HFFc6 (cell line): ENCODE results near the gene CEP152. TPM values are rescaled to one million over a fixed set of nuclear protein-coding genes. Genes with fewer than 3 reads are reported as not detected.
A peak's percentile ranks its signal among the peaks of the same experiment; 100 is the strongest.

Source experiments
- DNase-seq: peaks from one replicate; pipeline ENCODE4 v3.0.0-alpha.2; 2018
- H3K27ac Mint-ChIP-seq: 2 replicates; pipeline ENCODE4 v1.8.0; 2020; ENCODE audit warnings: mild to moderate bottlenecking, mixed read lengths
- H3K27me3 Mint-ChIP-seq: 2 replicates; pipeline ENCODE4 v1.8.0; 2021; ENCODE audit warnings: mild to moderate bottlenecking, moderate library complexity, mixed read lengths; ENCODE audit not compliant: insufficient read depth
- H3K36me3 Mint-ChIP-seq: 2 replicates; pipeline ENCODE4 v1.8.0; 2021; ENCODE audit warnings: low read depth, mixed read lengths
- H3K4me1 Mint-ChIP-seq: 2 replicates; pipeline ENCODE4 v1.8.0; 2020; ENCODE audit warnings: low read depth, mixed read lengths
- H3K4me3 Mint-ChIP-seq: 2 replicates; pipeline ENCODE4 v1.8.0; 2020; ENCODE audit warnings: mild to moderate bottlenecking, moderate library complexity, mixed read lengths
- H3K9me3 Mint-ChIP-seq: 2 replicates; pipeline ENCODE4 v1.8.0; 2020; ENCODE audit warnings: mild to moderate bottlenecking, mixed read lengths
- CTCF ChIP-seq: fragments of 200-600 bp; sonication (generic); IDR thresholded peaks from 2 replicates; pipeline ENCODE4 v1.5.0; 2021; ENCODE audit warnings: antibody characterized with exemption, mild to moderate bottlenecking
- total RNA-seq, 6 experiments: library from RNA; stranded (reverse); fragmentation: NEBNext Ultra II Directional; extraction: Animal tissue kit (Norgen Biotek cat#: 25700); gene quantifications; 2 replicates in 1 of 6; 3 replicates in 5 of 6; pipeline ENCODE4 v1.2.3, GENCODE V29; 2021

Gene CEP152
- total RNA-seq, 6 experiments from 2014 or later: 3.4 to 7.5 (median 6.5) TPM

- no peaks in the 10 kb centered on the region; the same call in none of the 2 replicates for H3K27me3 Mint-ChIP-seq
- H3K9me3 Mint-ChIP-seq: peaks cover 4% of the 10 kb centered on the region; the same call in 1 of the 2 replicates
- peak overlapping the region; percentile 82 for H3K27ac Mint-ChIP-seq
- TF ChIP-seq CTCF: no peak
- H3K4me3 Mint-ChIP-seq: peak overlapping the region; percentile 50
- DNase-seq: peak; percentile 61
- peaks cover 11% of the 10 kb centered on the region for H3K36me3 Mint-ChIP-seq
- peaks cover 73% of the 10 kb centered on the region for H3K4me1 Mint-ChIP-seq
Measured at GRCh38 chr15:48774484-48774883, 36.4 kb downstream of the CEP152 start.

- no peak for DNase-seq
- H3K27ac Mint-ChIP-seq: no peak overlapping the region
- H3K9me3 Mint-ChIP-seq: no peaks in the 10 kb centered on the region
- H3K4me1 Mint-ChIP-seq: peaks cover 47% of the 10 kb centered on the region
- TF ChIP-seq CTCF: no peak
- no peak overlapping the region for H3K4me3 Mint-ChIP-seq
- H3K27me3 Mint-ChIP-seq: no peaks in the 10 kb centered on the region; the same call in 1 of the 2 replicates
- peaks cover 45% of the 10 kb centered on the region for H3K36me3 Mint-ChIP-seq
Measured at GRCh38 chr15:48766196-48766595, 44.7 kb downstream of the CEP152 start.

GRCh38 chr15:48765022-48765421 is 45.8 kb downstream of the CEP152 start:
- DNase-seq: no peak
- H3K4me3 Mint-ChIP-seq: no peak overlapping the region
- peaks cover 45% of the 10 kb centered on the region for H3K36me3 Mint-ChIP-seq
- H3K9me3 Mint-ChIP-seq: no peaks in the 10 kb centered on the region
- peaks cover 36% of the 10 kb centered on the region for H3K4me1 Mint-ChIP-seq
- no peak overlapping the region for H3K27ac Mint-ChIP-seq
- no peak for TF ChIP-seq CTCF
- no peaks in the 10 kb centered on the region for H3K27me3 Mint-ChIP-seq

- no peak overlapping the region for H3K4me3 Mint-ChIP-seq
- TF ChIP-seq CTCF: no peak
- H3K9me3 Mint-ChIP-seq: no peaks in the 10 kb centered on the region
- DNase-seq: no peak
- peaks cover 29% of the 10 kb centered on the region for H3K36me3 Mint-ChIP-seq
- H3K4me1 Mint-ChIP-seq: peaks cover 25% of the 10 kb centered on the region
- H3K27ac Mint-ChIP-seq: peak overlapping the region; percentile 45; the same call in 1 of the 2 replicates
- no peaks in the 10 kb centered on the region for H3K27me3 Mint-ChIP-seq
Measured at GRCh38 chr15:48761393-48762158, 49.3 kb downstream of the CEP152 start.

- DNase-seq: no peak
- Mint-ChIP-seq H3K4me1 (peaks cover 28% of the 10 kb centered on the region), H3K27ac (no peak overlapping the region), H3K36me3 (peaks cover 29% of the 10 kb centered on the region), H3K4me3 (no peak overlapping the region), H3K27me3 (no peaks in the 10 kb centered on the region), H3K9me3 (no peaks in the 10 kb centered on the region)
- no peak for TF ChIP-seq CTCF
Measured at GRCh38 chr15:48759921-48760320, 50.9 kb downstream of the CEP152 start.
